GM08714 (cell line): ENCODE results near the gene RANBP1.

Experiments used
- H3K4me3 ChIP-seq: fragments of 200-500 bp; sonication (Bioruptor generic); 2 replicates; pipeline ENCODE4 v1.5.1; 2014; ENCODE audit warnings: mild to moderate bottlenecking, low read length, inconsistent platforms
- ZNF274 ChIP-seq: IDR thresholded peaks from 2 replicates; pipeline ENCODE4 v1.6.1; 2012; ENCODE audit warnings: mild to moderate bottlenecking, low read depth, low read length

Gene RANBP1

DNA sequence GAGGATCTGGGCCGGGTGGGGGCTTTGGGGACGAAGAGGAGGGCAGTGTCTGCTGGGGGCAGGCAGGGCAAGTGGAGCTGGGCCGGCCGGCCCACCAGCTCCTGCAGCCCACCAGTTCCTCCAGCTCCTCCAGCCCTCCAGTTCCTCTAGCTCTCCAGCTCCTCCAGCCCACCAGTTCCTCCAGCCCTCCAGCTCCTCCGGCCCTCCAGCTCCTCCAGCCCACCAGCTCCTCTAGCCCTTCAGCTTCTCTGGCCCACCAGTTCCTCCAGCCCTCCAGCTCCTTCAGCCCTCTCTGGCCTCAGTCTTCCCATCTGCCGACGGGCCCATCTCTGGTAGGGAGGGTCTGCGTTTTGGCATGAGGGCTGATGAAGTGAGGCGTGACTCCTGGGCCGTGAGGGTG lies 44.1 kb downstream of the RANBP1 start:
- TF ChIP-seq ZNF274, result no peak
- no peak overlapping the region for H3K4me3 ChIP-seq

DNA sequence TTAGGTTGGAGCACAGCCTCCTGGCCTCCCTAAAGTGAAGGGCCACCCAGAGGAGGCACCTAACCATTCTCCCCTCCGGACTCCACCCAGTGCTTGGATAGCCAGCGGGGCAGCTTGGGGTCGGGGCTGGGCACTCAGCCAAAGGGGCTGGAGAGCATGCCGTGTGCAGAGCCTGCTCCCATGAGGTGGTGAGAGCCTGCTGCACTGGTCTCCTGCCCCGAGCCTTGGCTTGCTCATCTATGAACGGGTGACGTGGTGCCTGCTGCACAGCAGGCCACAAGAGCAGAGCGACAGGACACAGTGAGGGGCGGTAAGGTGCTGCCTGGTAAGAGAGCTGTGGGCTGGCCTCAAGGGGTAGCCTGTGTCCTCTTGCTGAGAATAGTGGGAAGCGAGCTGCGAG lies 49.0 kb downstream of the RANBP1 start:
- H3K4me3 ChIP-seq, result no peak overlapping the region
- no peak for TF ChIP-seq ZNF274

DNA sequence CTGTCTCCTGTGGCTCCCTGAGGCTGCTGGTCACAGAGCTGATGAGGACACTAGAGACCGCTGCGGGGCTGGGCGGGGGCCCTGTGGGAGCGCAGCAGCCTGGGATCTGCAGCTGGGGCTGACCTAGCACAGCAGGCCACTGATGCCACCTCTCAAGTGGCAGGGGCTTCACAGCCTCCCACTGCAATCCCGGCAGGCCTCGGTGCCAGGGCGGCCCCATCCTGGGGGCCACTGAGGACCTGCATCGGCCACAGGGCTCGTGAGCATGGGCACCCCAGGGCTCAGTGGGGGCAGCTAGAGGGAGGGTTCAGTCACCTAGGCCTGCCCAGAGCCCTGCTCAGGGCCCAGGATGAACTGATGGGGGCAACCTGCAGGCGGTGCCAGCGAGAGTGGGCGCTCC lies 49.5 kb downstream of the RANBP1 start:
- no peak overlapping the region for H3K4me3 ChIP-seq
- TF ChIP-seq ZNF274, result no peak

DNA sequence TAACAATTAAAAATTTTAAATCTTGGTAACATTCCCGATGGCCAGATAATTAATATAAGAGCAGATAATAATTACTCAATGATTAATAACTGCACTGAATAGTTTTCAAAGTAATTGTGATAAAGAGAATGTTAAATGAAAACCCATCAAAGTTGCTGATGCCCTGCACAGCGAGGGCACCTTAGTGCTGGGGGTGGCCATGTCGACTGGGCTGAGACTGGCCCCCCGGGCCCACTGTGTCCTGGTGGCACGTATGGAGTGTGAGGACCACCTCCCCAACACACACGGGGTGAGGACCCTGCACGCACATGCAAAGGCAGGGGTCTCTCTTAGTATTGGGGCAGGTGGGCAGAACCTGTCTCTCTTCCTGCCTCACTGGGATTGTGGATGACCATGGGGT lies 50.0 kb downstream of the RANBP1 start:
- TF ChIP-seq ZNF274, result no peak
- H3K4me3 ChIP-seq, result no peak overlapping the region

DNA sequence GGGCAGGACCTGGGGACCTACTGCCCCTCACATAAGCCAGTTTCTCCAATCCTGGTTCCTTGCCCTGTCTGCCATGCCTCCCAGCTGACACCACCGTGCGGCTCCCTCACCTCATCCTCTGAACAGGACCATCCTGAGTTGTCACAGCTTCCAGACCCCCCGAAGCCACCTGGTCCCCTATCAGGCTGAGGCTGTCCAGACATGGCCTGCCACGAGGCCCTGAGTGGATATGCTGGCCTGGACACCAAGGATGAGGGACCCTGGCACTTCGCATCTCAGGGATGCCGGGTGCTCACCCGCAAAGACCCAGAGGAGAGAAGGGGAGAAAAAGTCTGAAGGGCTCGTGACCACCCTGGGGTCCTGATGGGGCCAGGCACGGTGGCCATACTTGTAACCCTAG lies 50.8 kb downstream of the RANBP1 start:
- no peak overlapping the region for H3K4me3 ChIP-seq
- TF ChIP-seq ZNF274, result no peak

DNA sequence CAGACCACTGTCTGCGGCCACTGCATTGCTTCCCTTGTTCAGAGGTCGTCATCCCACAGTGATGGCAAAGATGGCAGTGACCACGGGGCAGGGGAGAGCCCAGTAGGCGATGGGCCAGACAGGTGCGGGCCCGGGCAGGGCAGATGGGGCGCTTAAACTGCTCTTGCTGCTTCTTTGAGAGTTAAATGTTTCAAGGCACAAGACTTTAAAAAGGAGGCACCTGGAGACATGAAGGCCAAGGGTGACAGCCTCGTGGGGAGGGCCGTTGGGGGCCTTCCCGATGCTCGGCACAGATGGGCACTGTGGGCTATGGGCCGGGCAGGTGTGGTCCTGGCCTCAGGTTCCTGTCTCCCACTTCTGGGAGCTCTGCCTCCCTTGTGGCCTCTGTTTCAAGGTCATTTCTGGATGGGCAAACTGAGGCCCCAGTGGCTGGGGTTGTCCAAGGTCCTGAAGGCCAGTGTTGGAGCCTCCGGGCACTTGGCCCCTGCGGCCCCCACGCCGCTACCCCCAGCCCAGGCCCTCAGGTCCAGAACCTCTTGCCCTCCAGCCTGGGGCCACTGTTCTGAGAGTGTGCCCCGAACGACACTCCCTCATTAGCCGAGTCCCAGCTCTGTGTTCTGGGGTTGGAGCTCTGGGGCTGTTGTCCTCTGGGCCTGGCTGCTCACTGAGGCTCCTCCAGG lies 51.9 kb downstream of the RANBP1 start:
- no peak overlapping the region for H3K4me3 ChIP-seq
- TF ChIP-seq ZNF274, result no peak

DNA sequence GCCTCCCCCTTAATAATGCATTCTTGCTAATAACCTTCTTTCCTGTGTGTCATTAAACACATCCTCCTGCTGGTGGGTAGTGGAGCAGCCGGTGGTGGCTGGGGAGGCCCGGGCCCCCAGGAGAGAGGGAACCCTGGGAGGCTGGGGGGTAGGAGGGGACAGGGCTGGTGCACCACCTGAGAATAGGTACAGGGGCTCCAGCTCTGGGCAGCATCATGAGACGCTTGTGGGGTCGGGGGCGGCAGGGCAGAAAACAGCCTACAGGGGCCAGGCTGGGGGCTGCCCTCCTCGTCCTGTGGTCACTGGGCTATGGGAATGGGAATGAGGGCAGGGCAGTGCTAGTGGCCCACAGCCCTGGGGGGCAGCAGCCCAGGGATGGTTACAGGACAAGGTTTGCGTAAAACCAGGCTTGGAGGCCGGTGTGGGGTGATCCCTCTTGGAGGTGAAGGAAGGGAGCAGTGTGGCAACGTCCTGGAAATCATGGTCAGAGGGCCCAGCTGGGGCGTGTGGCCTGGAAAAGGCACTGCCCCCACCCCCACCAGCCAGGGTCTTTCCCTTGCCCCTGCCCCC lies 53.4 kb downstream of the RANBP1 start:
- no peak for TF ChIP-seq ZNF274
- no peak overlapping the region for H3K4me3 ChIP-seq

DNA sequence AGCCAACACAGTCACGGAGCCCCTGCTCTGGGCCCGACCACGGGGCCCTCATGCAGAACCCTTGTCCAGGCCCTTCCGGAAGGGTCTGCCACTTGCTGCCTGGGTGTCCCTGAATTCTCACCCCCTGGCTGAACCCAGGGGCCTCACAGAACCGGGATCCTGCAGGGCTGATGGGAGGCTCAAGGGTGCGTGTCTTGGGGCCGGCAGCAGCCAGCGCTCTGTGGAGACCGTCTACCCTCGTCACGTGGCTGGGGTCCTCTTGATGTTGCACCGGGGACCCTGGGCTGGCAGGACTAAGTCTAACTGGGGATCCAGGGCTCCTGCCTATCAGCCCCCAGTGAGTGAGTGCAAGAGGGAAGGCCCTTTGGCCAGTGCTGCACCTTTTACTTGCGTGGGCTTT lies 54.3 kb downstream of the RANBP1 start:
- H3K4me3 ChIP-seq, result no peak overlapping the region
- TF ChIP-seq ZNF274, result no peak

DNA sequence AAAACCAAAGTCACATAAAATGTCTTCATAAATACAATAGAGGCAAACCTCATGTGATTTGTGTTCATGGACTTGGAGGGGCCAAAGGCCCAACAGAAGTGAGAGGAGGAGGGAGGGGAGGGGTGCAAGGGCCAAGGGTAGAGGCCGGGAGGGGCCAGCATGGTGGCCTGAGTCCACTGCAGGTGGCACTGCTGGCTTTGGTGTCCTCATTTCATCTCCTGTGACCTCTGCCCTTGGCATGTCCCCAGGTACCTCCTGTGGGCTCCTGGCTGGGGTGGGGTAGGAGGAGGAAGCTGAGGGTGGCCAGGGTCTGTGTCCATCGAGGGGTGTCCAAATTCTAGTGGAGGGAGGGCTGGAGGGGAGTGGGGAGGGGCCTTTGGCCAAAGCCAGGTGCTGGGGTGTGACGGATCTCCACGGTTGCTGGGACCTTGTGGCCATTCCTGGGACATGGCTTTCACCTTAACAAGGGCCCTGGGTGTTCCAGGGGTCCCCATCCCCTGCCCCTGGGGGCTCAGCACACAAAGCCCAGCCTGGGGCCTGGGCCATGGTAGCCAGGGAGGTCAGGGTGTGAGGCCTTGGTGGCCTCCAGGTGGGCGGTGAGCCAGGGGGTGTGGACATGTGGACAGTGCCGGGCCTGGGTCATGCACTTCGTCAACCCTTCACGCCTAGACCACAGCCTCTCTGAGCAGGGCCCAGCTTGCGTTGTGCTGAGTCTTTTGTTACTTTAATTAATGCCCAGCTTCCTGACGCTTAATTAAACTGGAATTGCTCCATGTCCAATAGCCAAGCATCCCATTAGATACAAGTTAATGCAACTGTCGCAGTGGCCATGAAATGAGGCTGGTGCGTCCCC lies 55.6 kb downstream of the RANBP1 start:
- no peak for TF ChIP-seq ZNF274
- H3K4me3 ChIP-seq, result no peak overlapping the region

DNA sequence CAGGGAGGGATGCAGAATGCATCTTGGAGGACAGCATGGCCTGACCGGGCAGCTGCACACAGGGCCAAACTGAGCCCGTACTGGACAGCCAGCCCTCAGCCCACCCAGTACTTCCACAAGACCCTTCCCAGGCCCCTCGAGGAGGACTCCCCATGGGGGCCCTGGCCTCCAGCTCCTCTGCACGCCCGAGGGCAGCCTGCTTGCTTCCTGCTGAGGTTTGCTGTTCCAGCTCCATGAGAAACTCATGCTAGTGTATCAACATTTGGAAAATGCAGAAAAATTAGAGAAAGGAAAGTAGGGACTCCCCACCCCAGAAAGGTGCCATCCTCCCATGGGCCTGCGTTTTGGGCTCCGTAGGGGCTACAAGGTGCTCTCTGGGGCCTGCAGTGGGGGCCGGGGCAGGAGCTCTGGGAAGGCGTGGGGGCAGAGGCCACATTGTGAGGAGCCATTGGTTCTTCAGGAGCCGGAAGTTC lies 56.3 kb downstream of the RANBP1 start:
- no peak for TF ChIP-seq ZNF274
- H3K4me3 ChIP-seq, result no peak overlapping the region

DNA sequence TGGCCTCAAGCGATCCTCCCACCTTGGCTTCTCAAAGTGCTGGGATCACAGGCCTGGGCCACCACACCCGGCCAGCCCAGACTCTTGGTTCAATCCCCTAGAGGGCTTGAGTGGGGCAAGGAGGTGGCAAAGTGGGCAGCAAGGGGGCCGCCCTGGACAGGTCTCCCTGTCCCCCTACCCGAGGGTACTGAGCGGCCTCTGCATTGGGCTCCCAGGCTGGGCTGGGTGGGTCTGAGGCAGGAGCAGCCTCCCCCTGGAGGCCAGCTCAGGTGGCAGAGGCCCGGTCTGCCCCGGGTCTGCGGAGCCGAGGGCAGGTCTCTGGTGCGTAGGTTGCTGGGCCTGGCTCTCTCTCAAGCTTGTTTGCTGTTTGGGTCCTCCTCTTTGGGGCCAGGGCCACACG lies 57.3 kb downstream of the RANBP1 start:
- no peak overlapping the region for H3K4me3 ChIP-seq
- no peak for TF ChIP-seq ZNF274

DNA sequence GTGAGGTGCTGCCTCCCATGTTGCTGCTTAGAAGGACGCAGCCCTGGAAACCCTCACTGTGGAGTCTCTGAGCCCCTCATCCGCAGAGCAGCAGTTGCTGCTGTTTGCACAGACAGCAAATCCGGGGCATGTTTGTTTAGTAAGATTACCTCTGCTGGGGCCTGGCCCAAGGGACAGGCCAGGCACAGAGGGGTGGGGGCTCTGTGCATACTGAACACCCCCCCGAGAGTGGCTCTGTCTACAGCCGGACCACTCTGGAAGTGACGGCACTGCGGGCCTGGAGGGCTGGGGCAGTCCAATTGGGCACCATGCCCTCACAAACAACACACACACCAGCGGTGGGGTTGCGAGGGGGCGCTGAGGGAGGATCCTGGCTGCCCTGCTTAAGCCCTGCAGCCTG lies 57.9 kb downstream of the RANBP1 start:
- TF ChIP-seq ZNF274, result no peak

DNA sequence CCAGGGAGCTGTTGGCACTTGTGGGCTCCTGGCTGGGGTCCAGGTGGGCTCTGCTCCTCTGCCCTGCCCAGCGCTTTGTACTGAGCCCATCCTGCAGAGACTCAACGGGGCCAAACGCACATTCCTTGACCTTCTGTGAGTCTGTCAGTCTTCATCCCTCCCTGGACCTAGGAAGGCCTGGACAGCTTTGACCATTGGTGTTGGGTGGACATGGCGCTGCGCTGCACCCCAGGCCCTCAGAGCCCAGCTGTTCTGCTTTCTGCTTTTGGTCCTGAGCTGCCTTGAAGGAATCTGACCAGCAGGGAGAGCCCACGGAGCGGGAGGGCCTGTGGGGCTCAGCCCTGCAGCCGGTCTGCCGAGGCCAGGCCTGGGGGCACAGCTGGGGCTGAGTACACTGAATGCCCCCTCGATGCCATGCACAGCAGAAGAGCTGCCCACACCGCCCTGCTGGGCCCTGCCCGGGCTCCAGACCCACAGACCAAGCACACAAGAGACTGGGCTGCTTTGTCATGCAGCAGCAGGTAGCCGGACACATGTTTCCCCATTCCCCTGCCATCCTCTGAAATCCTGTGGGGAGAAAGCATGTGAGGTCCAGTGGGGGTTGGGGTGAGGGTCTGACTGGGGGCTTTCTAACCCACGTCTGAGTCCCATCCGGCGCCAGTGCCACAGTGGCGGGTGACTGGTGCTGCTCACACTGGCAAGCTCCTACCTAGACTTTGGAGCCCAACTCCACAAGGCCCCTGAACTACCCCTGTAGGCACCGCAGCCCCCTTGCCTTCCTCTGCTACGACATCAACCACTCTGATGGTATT lies 59.1 kb downstream of the RANBP1 start:
- no peak for TF ChIP-seq ZNF274
- no peak overlapping the region for H3K4me3 ChIP-seq

More for the DNA sequence above, 57.9 kb downstream of the RANBP1 start:
- H3K4me3 ChIP-seq, result no peak overlapping the region

DNA sequence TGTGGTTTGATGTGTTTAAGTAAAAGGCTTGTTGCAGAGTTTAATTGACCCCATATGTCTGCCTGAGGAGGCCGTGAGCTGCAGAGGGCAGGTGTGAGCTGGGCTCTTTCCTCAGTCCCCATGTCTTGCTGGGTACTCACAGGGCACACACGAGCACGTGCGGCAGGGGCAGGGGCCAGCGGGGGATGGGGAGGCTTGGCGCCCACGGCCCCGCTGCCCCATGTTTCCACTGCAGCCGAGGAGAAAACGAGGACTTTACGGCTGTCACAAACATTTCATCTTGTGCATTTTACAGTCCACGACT lies 59.6 kb downstream of the RANBP1 start:
- TF ChIP-seq ZNF274, result no peak
- H3K4me3 ChIP-seq, result no peak overlapping the region
